T-helper 1 cell treated with Interleukin-12 subunit alpha and Interleukin-12 subunit beta and Interleukin-4 antibody, amounts not matched to agents 30 ng/mL and 1 ng/mL, for 36 hours (primary cell): ENCODE measurements around the gene TIFAB. TPM values are rescaled to one million over a fixed set of nuclear protein-coding genes. Genes with fewer than 3 reads are reported as not detected.

ENCODE experiments used
- intact Hi-C: fragments of 100-400 bp; cut with micrococcal nuclease; formaldehyde crosslinking; loops from one replicate; pipeline ENCODE4 v1.15.1; 2024
- total RNA-seq: library from RNA; stranded (reverse); gene quantifications from 2 replicates; pipeline ENCODE4 v1.2.3, GENCODE V29; 2022

The TIFAB gene
- total RNA-seq, 1 donor from 2014 or later, result not detected

GRCh38 chr5:135460246-135461033 is 8.3 kb upstream of the TIFAB start:
- intact Hi-C loops, result no loop called here

DNA sequence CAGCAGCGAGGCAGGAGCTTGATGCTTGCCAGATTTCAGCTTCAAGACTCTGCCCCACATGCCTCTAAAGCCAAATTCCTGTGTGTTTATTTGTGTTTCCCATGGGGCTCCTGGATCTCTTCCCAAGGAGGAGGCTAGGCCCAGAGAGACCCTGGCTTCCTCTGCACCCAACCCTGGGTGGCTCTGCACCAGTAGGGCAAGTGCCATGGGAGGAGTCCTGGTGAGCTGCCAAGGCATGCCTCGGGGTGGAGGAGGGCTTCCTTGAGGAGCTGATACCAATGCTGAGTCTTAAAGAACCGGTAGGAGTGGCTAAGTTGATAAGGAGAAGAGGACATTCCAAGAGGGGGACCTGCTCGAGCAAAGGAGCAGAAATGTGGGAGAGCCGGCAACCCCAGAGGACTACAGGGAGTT is 6.8 kb upstream of the TIFAB start:
- intact Hi-C loops, result no loop called here

DNA sequence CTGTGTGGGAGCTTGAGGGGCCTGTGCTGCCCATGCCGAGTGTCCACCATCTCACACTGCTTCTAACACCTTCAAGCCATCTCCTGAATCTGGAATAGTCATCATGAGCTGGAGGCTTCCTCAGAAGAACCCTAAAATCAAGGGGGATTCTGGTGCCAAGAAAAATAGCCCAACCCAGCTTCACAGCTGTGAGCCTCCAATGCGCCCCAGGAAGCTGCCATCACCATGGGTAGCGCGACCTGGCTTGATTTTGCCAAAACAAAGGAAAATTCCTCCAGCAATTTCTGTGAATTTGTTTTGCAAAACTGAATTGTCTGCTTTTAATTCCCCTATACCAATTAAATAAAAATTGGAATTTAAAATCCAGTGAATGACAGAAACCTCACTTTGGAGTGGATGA is 6.2 kb upstream of the TIFAB start:
- intact Hi-C loops, result no loop called here

- intact Hi-C loops, result loop anchor here (1.0 to 2.0 kb wide), 2 partner anchors 95 to 373 kb away; no protein-coding TSS in a partner anchor
These were observed 5.4 kb upstream of the TIFAB start for GRCh38 chr5:135457424-135458071.

- intact Hi-C loops, result loop anchor here (1.0 to 2.0 kb wide), 2 partner anchors 96 to 374 kb away; no protein-coding TSS in a partner anchor
These were observed 4.3 kb upstream of the TIFAB start for GRCh38 chr5:135456238-135457099.

DNA sequence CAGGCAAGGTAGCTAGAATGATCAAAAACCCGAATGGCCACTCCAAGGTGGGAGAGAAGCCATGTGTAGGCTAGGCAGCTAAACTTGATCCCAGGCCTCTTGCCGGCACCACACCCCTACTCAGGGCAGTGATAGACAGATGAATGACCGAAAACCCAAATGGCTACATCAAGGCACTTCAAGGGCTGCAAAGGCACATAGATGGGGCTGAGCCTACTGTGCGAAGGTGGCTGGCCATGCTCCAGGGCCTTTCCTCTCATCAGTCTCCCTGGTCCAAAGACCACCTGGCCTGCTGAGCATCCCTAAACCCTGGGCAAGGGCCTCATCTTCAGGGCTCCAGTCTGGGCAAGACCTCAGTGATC is 3.7 kb upstream of the TIFAB start:
- intact Hi-C loops, result loop anchor here (2.0 kb wide), 1 partner anchor 375 kb away; no protein-coding TSS in a partner anchor

- intact Hi-C loops, result no loop called here
These were observed 2.8 kb upstream of the TIFAB start for GRCh38 chr5:135454946-135455345.

- intact Hi-C loops, result no loop called here
These were observed 1.5 kb upstream of the TIFAB start for GRCh38 chr5:135453613-135454012.

- intact Hi-C loops, result no loop called here
These were observed 400 bp downstream of the TIFAB start for GRCh38 chr5:135451581-135452320.

DNA sequence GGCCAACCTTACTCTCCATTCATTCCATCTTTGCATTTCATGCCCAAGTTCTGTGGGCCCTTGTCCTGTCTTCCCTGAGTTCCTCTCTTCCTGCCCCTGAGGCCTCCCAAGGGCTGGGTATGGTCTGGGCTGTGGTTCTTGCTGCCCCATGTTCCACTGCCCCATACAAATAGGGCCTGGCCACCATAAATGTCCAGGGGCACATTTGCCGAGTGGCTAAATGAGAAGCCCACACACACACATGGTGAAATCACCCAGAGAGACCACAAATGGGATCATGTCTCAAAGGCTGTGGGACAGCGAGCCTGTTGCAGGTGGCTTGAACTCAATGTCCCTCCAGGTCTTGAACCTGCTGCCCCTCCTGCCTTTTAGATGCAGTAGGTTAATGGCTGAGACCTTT is 1.2 kb downstream of the TIFAB start:
- intact Hi-C loops, result no loop called here

GRCh38 chr5:135450336-135450735 is 1.8 kb downstream of the TIFAB start:
- intact Hi-C loops, result no loop called here

- intact Hi-C loops, result no loop called here
These were observed 2.5 kb downstream of the TIFAB start for GRCh38 chr5:135449644-135450043.

GRCh38 chr5:135448791-135449507 is 3.2 kb downstream of the TIFAB start:
- intact Hi-C loops, result no loop called here

DNA sequence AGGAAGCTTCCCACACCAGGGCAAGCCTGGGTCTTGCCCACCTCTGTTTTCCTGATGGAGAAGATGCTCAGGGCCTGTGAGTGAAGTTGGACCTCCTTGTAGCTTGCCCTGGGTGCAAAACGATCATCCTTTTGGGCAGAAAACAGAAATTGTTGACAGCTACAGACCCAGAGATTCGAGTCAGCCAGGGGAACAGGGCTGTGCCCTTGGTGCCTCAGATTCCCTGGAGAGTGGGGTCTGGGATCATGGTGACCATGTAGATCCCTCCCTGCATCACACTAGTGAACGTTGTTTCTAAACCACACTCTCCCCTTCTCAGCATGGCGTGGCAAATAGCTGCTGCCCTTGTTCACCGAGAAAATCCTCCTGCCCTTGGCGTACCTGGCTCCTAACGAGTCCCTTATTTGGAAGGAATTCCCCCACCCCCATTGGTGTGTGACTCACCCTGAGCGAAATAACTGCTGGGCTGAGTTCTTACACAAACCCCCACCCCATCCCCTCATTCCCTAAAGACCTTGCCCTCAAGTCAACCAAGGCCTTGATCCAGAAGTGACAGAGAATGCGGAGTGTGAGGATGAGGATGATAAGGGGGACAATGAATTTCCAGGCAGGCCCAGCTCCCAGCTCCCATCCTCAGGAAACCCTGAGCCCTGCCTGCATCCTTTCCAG is 3.9 kb downstream of the TIFAB start:
- intact Hi-C loops, result no loop called here

GRCh38 chr5:135447298-135447929 is 4.7 kb downstream of the TIFAB start, which contains the start of gene DCANP1:
TSS of gene DCANP1 (minus strand) at chr5:135447348. CDS start at chr5:135447108, 240 bp downstream.
- intact Hi-C loops, result no loop called here

DNA sequence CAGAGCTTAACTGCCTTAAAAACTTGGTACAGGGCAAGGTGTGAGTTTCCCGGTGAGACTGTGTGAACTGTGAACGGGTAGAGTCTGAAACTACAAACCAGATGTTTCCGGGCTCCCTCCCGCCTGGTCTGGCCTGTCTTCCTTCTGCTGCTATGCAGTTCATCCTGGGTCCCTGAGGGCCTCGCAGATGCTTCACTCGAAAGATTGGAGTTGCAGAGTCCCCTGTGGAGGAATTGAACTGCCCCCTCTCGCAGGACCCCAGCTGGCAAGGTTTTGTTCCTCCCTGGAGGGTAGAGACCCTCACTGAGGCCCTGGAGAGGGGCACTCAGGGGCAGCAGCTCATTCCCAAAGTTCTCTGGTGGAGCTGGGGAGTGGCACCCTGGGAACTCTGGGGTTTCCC is 5.5 kb downstream of the TIFAB start:
- intact Hi-C loops, result no loop called here

DNA sequence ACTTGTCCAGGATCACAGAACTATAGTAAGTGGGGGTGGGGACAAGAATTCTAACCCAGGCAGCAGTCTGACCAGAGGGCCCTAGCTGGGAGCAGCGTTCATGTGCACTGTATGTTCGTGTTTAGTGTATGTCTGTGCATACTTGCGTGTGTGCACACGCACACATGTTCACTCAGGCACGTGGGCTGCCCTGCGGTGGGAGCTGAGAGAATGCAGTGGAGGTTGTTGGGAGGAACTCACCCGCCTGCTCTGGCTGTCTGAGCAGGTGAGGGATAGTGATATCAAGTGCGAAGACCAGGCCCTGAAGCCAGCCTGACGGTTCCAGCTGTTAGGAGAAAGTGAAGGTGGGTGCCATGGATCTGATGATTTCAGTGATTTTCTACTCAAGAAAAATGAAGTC is 5.9 kb downstream of the TIFAB start:
- intact Hi-C loops, result no loop called here

DNA sequence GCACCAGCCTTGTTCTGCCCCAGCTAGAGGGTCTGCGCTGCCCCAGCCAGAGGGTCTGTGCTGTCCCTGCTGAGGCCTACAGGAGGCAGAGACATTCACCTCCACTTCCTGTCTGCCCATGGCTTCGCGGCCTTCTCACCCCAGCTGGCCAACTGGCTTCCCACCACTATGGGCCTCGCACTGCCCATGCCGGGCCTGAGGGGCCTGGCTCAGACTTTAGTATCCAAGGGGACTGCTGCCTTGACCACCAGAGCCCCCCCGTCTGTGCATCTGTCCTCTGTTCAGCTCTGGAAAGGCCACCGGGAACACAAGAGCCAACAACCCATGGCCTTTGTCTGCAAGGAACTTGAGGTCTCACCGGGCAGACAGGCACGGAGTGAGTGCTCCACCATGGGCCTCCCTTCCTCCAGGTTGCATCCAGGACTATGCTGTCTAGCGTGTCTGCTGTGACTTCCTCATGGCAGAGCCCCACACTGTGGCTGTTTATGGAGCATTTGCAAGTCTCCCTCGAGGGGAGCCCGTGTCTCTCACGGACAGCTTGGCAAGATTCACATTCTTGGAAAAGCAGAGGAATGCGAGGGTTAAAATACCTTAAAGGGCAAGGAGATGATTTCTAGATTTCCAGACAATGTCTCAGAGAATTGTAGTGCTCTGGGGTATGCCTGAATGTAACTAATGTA is 6.7 kb downstream of the TIFAB start:
- intact Hi-C loops, result no loop called here

DNA sequence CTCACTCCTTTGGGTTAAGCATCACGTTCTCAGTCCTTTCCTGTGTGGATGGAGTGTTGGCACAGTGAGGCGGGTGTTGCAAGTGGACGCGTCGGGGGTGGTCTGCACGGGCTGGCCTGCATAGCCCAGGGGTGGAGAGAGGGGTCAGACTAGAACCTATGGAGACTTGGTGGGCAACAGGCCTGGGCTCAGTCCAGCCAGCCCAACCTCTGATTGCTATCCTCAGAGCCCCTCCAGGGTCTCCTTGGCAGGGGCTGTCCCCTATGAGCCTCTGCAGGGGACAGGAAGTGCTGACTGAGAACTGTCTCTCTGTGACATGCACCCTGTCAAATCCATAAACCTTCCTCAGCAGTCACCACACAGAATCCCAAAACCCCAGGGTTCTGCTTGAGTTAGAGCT is 7.3 kb downstream of the TIFAB start:
- intact Hi-C loops, result no loop called here
